CD4-positive, alpha-beta T cell treated with Interleukin-17A for 4 hours (primary cell): ENCODE measurements around the gene RPL13A.
"Not testable (repeated sequence)": the region's sequence is repeated elsewhere in the genome, so short reads cannot be mapped to it uniquely, and the experiment has no call there.

Experiments
- DNase-seq: peaks from one replicate; pipeline ENCODE4 v3.0.0-alpha.2; 2020; ENCODE audit warnings: mixed read lengths

Gene RPL13A

GRCh38 chr19:49458567-49458903, 28.9 kb upstream of the RPL13A start:
- no peak for DNase-seq

- DNase-seq, result no peak
Measured at GRCh38 chr19:49459388-49459787, 28.0 kb upstream of the RPL13A start.

- not testable (repeated sequence) for DNase-seq
Measured at GRCh38 chr19:49461130-49461529, 26.3 kb upstream of the RPL13A start.

GRCh38 chr19:49461656-49462055, 25.8 kb upstream of the RPL13A start:
- DNase-seq, result no peak

- DNase-seq, result no peak
Measured at GRCh38 chr19:49462492-49462891, 24.9 kb upstream of the RPL13A start.

- DNase-seq, result no peak
Measured at GRCh38 chr19:49463960-49464740, 23.3 kb upstream of the RPL13A start.

GRCh38 chr19:49465371-49465770, 22.0 kb upstream of the RPL13A start:
- no peak for DNase-seq

GRCh38 chr19:49468199-49468598, 19.2 kb upstream of the RPL13A start:
- DNase-seq, result no peak

GRCh38 chr19:49468746-49469447, 18.5 kb upstream of the RPL13A start:
- DNase-seq, result peak; percentile 91

- peak; percentile 82 for DNase-seq
Measured at GRCh38 chr19:49469828-49470614, 17.4 kb upstream of the RPL13A start.

- no peak for DNase-seq
Measured at GRCh38 chr19:49470615-49470978, 16.8 kb upstream of the RPL13A start.

GRCh38 chr19:49472936-49473335, 14.5 kb upstream of the RPL13A start:
- peak; percentile 32 for DNase-seq

GRCh38 chr19:49473501-49473867, 13.9 kb upstream of the RPL13A start:
- DNase-seq, result not testable (repeated sequence)

GRCh38 chr19:49473868-49474541, 13.4 kb upstream of the RPL13A start, which contains the start of gene FLT3LG:
TSS of gene FLT3LG (plus strand) at chr19:49474215. CDS start at chr19:49474640, 425 bp downstream.
- peak; percentile 95 for DNase-seq

- DNase-seq, result no peak
Measured at GRCh38 chr19:49474542-49474924, 12.9 kb upstream of the RPL13A start.

- peak; percentile 45 for DNase-seq
Measured at GRCh38 chr19:49475191-49475917, 12.1 kb upstream of the RPL13A start.

GRCh38 chr19:49475995-49476880, 11.2 kb upstream of the RPL13A start:
- DNase-seq, result peak; percentile 80

- DNase-seq, result no peak
Measured at GRCh38 chr19:49479975-49480628, 7.3 kb upstream of the RPL13A start.

- DNase-seq, result no peak
Measured at GRCh38 chr19:49481020-49481683, 6.3 kb upstream of the RPL13A start.

- DNase-seq, result no peak
Measured at GRCh38 chr19:49486232-49486631, 1.2 kb upstream of the RPL13A start.
